C4-2B (cell line): Measurements from ENCODE around the gene PDE4A.

ENCODE experiments used
- H3K27ac ChIP-seq: fragments of 450-650 bp; 2 replicates; pipeline ENCODE4 v1.5.1; 2017
- ZFX ChIP-seq: fragments of 450-650 bp; IDR thresholded peaks from 2 replicates; pipeline ENCODE4 v1.6.1; 2017
- TF ChIP-seq, protein P1 (sequence below): fragments of 450-650 bp; conservative IDR thresholded peaks from 2 replicates; pipeline ENCODE4 v1.5.1; 2017; ENCODE audit warnings: mild to moderate bottlenecking

PDE4A gene

DNA sequence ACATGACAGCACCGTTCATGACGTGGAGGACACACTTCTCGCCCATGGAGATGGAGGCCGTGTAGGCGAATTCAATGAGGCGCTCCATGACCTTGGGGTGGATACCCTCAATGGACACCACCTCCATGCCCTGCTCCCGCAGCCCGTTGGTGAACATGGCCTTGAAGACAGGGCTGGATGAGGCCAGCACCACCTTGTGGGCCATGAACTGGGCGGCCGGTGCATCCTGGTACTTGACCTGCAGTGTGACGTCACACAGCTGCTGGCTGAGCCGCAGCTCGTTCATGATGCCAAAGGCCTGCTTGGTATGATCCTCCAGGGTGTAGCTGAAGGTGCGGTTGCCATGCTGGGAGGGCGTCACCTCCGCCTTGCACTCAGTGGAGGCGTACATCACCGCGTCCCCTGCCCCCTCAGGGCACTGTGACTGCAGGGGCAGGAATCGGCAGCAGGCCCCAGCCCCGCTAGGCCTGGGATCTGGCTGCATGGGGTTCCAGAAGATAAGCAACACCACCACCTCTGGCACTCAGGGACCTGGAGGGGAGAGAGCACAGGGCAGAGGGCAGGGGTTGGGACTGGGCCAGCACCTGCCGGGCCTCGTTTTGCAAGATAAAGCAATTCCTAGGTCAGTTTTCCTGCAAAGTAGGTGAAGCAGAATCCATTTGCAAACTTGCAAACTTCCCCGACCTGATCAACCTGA lies 79.4 kb downstream of the PDE4A start:
- H3K27ac ChIP-seq, result peak overlapping the region; percentile 100
- TF ChIP-seq, protein P1, sequence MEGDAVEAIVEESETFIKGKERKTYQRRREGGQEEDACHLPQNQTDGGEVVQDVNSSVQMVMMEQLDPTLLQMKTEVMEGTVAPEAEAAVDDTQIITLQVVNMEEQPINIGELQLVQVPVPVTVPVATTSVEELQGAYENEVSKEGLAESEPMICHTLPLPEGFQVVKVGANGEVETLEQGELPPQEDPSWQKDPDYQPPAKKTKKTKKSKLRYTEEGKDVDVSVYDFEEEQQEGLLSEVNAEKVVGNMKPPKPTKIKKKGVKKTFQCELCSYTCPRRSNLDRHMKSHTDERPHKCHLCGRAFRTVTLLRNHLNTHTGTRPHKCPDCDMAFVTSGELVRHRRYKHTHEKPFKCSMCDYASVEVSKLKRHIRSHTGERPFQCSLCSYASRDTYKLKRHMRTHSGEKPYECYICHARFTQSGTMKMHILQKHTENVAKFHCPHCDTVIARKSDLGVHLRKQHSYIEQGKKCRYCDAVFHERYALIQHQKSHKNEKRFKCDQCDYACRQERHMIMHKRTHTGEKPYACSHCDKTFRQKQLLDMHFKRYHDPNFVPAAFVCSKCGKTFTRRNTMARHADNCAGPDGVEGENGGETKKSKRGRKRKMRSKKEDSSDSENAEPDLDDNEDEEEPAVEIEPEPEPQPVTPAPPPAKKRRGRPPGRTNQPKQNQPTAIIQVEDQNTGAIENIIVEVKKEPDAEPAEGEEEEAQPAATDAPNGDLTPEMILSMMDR, result no peak

DNA sequence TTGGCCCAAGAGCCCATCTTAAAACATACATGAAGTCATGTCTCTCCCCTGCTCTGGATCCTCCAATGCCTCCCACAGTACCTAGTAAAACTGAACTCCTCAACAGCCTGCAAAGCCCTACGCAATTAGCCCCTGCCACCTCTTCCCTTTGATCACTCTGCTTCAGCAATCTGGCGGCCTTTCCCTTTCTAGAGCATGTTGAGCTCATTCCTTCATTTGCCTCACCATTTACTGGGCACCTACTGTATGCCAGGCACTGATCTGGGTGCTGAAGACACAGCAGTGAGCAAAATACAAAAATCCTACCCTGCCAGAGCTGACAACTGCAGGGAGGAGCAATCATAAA lies 79.9 kb downstream of the PDE4A start:
- peak overlapping the region; percentile 100 for H3K27ac ChIP-seq
- TF ChIP-seq, protein P1, result no peak
- TF ChIP-seq ZFX, result no peak

DNA sequence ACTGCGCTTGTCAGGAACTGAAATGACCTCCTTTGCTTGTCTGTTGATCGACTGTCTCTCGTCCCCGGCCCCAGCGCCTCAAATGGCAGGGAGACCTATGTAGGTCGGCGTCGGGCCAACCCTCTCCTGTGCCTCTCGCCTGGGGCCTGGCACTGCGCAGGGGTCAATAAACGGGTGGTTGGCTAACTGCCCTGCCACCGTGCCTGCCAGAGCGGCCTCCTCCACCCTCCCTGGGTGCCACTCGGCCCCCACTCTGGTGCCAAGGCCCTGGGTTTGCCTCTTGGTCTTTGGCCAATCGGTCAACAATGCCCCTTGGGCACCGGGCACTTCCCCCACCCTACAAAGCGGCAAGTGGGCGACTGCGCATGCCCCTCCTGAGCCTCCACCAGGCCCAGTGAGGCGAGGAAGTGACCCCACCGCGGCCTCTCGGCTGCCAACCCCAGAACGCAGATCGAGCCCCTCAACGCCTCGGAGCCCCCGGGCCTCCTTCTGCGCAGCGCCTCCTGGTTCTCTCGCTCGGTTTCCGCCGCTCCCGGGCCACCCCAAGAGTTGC lies 81.7 kb downstream of the PDE4A start:
- TF ChIP-seq, protein P1, result no peak
- TF ChIP-seq ZFX, result peak; percentile 77; the same call in 1 of the 2 replicates
- peak overlapping the region; percentile 100 for H3K27ac ChIP-seq

DNA sequence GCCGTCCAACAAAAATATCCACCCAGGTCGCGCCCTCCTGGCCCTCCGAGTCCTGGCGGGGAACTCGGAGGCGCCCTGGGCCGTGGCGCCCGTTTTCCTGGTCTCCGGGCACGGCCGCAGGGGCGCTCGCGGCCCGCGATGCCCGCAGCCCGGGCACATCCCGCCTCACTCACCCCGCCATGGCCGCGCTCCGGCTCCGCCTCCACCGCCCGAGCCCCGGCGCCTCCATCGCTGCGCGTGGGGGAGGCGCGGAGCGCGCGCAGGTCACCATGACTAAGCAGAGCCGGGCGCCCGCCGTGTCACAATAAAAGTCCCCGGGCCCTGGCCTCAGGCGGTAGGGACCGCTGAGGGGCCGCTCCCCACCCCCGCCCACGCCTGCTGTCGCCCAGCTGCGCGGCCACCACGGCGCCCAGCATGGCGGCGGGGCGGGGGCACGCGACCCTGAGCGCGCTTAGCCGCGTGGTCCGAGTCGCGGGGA lies 82.2 kb downstream of the PDE4A start:
- H3K27ac ChIP-seq, result peak overlapping the region; percentile 100
- peak; percentile 39; the same call in 1 of the 2 replicates for TF ChIP-seq ZFX
- TF ChIP-seq, protein P1, result no peak

DNA sequence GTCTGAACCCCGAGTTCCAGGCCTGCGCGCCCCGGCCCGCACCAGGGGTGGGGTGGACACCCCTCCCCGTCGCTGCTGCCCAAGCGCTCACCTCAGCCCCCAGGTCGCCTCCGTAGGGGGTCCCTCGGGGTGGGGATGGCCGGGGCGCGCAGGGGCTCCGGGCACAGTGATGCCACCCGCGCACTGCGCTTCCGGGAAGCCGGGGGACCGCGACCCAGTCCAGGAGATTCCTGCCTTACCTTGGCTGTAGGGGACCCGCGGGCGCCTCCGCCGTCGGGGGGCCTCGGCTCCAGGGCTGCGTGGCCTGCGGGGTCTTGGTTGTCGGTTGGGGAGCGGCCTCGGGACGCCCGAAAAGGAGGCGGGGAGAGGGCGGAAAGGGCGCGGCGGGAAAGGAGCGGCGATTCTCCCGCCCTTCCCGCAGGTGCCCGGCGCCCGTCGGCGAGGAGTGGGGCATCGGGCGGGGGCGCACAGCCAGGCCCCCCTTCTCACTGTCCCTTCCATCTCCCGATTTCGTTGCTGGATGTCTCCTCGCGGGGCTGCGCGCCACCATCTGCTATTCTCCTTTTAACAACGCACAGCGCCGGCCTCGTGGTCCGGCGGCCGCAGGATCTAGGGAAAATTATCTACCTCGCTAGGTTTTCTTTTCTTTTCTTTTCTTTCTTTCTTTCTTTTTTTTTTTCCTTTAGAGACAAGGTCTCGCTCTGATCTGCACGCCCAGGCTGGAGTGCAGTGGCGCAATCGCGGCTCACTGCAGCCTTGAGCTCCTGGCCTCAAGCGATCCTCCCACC lies 82.9 kb downstream of the PDE4A start, which contains the start of gene KEAP1:
Gene KEAP1, minus strand, starts transcription at position 355 of the 788 bp plus-strand sequence. CDS start 3,323 bp downstream, outside the sequence.
- H3K27ac ChIP-seq, result peak within 1 kb of the TSS; percentile 100
- TF ChIP-seq, protein P1, result no peak
- TF ChIP-seq ZFX, result no peak

DNA sequence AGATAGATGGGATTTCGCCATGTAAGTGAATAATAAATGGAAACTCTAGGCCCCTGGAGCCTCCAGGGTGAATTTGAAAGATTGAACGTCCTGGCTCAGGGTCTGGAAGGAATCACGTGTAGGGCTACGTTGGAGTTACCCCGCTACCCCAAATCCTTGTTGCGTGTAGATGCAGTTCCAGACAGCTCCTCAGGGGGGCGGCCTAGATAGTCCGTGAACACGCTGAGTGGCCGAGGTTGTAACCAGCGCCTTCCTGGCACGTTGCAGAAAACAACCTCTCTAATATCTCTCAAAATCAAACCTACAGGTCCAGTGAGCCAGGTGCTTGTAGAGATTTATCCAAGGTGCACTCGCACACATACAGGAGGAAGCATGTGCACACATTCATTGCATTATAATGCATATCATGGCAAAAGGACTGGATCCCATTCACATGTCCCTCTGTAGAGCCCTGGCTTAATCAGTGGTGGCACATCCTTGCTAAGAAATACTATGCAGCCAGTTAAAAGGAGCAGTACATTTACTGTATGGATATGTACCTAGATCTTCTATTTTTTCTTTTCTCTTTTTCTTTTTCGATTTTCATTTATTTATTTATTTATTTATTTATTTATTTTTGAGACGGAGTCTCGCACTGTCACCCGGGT lies 85.4 kb downstream of the PDE4A start:
- no peak overlapping the region for H3K27ac ChIP-seq
- TF ChIP-seq, protein P1, result peak; percentile 80
- no peak for TF ChIP-seq ZFX
